Measurements from ENCODE around the gene GALNT10.

DNA sequence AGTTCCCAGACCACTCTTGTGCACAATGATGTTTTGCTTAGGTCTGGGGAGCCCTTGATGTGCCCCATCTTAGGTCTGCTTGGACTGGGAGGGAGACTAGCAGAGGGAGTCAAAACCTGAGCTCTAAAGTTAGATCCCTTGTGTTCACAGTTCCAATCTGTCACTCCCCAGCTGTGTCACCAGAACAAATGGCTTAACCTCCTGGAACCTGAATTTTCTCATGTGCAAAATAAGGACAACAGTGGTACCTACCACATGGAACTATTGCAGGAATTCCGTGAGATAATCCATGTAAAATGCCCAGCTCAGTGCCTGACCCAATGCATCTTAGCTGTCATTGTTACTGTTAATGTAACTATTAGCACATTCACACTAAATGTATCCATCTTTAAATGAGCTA, 45.5 kb downstream of the GALNT10 start:
- TF ChIP-seq ZNF416 (CRISPR knock-in tag; IDR thresholded peaks at IDR 0.05), result no peak
- TF ChIP-seq CTCF (IDR thresholded peaks at IDR 0.05), result no peak

Measured in WTC11 (cell line).